ENCODE measurements around the gene CENATAC.

Gene CENATAC

GRCh38 chr11:119027561-119028345 is 29.8 kb downstream of the CENATAC start:
- no peak overlapping the region for H3K4me3 ChIP-seq (ENCODE audit: low read length)
- H3K9ac ChIP-seq (ENCODE audit: low read length): peak overlapping the region; percentile 91; the same call in 1 of the 2 replicates
- no peaks in the 10 kb centered on the region for H3K36me3 ChIP-seq (replicated peaks; ENCODE audit: insufficient read depth, low read length)

DNA sequence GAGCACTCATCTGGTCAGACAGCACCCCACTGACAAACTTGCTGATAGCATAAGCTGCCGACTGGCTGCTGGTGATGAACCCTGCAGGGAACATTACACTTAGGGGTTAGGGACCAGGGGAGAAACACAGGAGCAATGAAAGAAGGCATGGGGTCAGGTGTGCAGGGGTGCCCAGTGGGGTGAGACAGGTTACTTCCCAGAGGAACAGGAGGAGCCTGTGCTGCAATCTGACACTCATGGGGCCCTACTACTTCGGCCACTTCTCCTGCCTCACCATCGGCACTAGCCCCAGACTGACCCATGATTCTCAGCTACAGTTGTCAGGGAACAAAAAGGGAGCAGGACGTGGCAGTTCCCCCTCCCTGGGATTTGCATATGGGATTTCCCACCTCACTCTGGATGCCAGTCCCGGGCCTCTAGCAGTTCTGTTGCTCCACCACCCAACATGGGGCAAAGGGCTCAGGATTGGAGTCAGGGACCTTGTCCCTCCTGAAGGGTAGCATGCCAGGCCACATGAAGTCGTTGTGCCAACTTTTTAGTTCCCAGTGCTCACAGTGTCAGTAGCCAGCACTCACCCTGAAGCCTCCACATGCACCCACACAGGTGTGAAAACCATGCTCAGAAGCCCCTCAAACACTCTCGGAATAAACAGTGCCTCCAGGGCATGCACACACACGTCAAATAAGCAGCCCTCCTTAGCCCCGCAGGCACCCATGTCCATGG is 30.6 kb downstream of the CENATAC start:
- no peaks in the 10 kb centered on the region for H3K36me3 ChIP-seq (replicated peaks; ENCODE audit: insufficient read depth, low read length)
- H3K4me2 ChIP-seq (ENCODE audit: low read depth, low read length): peak overlapping the region; percentile 100
- no peaks in the 10 kb centered on the region for H3K9me3 ChIP-seq (replicated peaks; ENCODE audit: insufficient read depth, low read length)
- peak overlapping the region; percentile 91 for H3K9ac ChIP-seq (ENCODE audit: low read length)
- peaks cover 36% of the 10 kb centered on the region for H3K4me1 ChIP-seq (ENCODE audit: low read length)
- TF ChIP-seq EZH2 (optimal IDR thresholded peaks at IDR 0.05; ENCODE audit: low read depth, low read length) (no peak), EZH2phosphoT487 (IDR thresholded peaks at IDR 0.05; ENCODE audit: low read length) (no peak), CTCF (IDR thresholded peaks at IDR 0.05; ENCODE audit: low read length) (no peak)
- H3F3A ChIP-seq (ENCODE audit: insufficient read depth, low read length): peaks cover 25% of the 10 kb centered on the region
- peaks cover 72% of the 10 kb centered on the region for H3K79me2 ChIP-seq (ENCODE audit: low read length)
- no peaks in the 10 kb centered on the region for H3K27me3 ChIP-seq (replicated peaks; ENCODE audit: insufficient read depth, low read length)
- H4K20me1 ChIP-seq (ENCODE audit: insufficient read depth, low read length): no peaks in the 10 kb centered on the region
- DNase-seq: no peak
- H3K27ac ChIP-seq (ENCODE audit: low read length): peak overlapping the region; percentile 76
- H3K9me2 ChIP-seq (replicated peaks; ENCODE audit: insufficient read depth, low read length): no peaks in the 10 kb centered on the region
- peak overlapping the region; percentile 88 for H3K4me3 ChIP-seq (ENCODE audit: low read length)
- H2AFZ ChIP-seq (ENCODE audit: low read length): peak overlapping the region; percentile 45; the same call in 1 of the 2 replicates

More at GRCh38 chr11:119027561-119028345, 29.8 kb downstream of the CENATAC start:
- Histone ChIP-seq H3K9me2 (replicated peaks; ENCODE audit: insufficient read depth, low read length) (no peaks in the 10 kb centered on the region), H3K27ac (ENCODE audit: low read length) (no peak overlapping the region), H3K27me3 (replicated peaks; ENCODE audit: insufficient read depth, low read length) (no peaks in the 10 kb centered on the region), H3F3A (ENCODE audit: insufficient read depth, low read length) (peaks cover 30% of the 10 kb centered on the region), H3K79me2 (ENCODE audit: low read length) (peaks cover 76% of the 10 kb centered on the region), H4K20me1 (ENCODE audit: insufficient read depth, low read length) (no peaks in the 10 kb centered on the region), H3K4me1 (ENCODE audit: low read length) (peaks cover 41% of the 10 kb centered on the region), H3K4me2 (ENCODE audit: low read depth, low read length) (peak overlapping the region; percentile 100), H3K9me3 (replicated peaks; ENCODE audit: insufficient read depth, low read length) (no peaks in the 10 kb centered on the region), H2AFZ (ENCODE audit: low read length) (no peak overlapping the region)
- no peak for TF ChIP-seq EZH2phosphoT487 (IDR thresholded peaks at IDR 0.05; ENCODE audit: low read length)
- no peak for TF ChIP-seq CTCF (IDR thresholded peaks at IDR 0.05; ENCODE audit: low read length)
- TF ChIP-seq EZH2 (optimal IDR thresholded peaks at IDR 0.05; ENCODE audit: low read depth, low read length): no peak
- DNase-seq: no peak

GRCh38 chr11:119029069-119029339 is 31.1 kb downstream of the CENATAC start:
- H3K4me3 ChIP-seq (ENCODE audit: low read length): peak overlapping the region; percentile 88
- TF ChIP-seq CTCF (IDR thresholded peaks at IDR 0.05; ENCODE audit: low read length) (no peak), EZH2 (optimal IDR thresholded peaks at IDR 0.05; ENCODE audit: low read depth, low read length) (no peak)
- no peak for DNase-seq
- peaks cover 67% of the 10 kb centered on the region for H3K79me2 ChIP-seq (ENCODE audit: low read length)
- no peaks in the 10 kb centered on the region for H3K9me2 ChIP-seq (replicated peaks; ENCODE audit: insufficient read depth, low read length)
- H2AFZ ChIP-seq (ENCODE audit: low read length): peak overlapping the region; percentile 45
- H3K36me3 ChIP-seq (replicated peaks; ENCODE audit: insufficient read depth, low read length): no peaks in the 10 kb centered on the region
- peak overlapping the region; percentile 91 for H3K9ac ChIP-seq (ENCODE audit: low read length)
- peak overlapping the region; percentile 100 for H3K4me2 ChIP-seq (ENCODE audit: low read depth, low read length)
- no peaks in the 10 kb centered on the region for H4K20me1 ChIP-seq (ENCODE audit: insufficient read depth, low read length)
- H3K27me3 ChIP-seq (replicated peaks; ENCODE audit: insufficient read depth, low read length): no peaks in the 10 kb centered on the region
- H3F3A ChIP-seq (ENCODE audit: insufficient read depth, low read length): peaks cover 21% of the 10 kb centered on the region
- H3K9me3 ChIP-seq (replicated peaks; ENCODE audit: insufficient read depth, low read length): no peaks in the 10 kb centered on the region
- H3K27ac ChIP-seq (ENCODE audit: low read length): peak overlapping the region; percentile 76
- H3K4me1 ChIP-seq (ENCODE audit: low read length): peaks cover 31% of the 10 kb centered on the region
